ENCODE results near the gene WDR90. TPM values are rescaled to one million over a fixed set of nuclear protein-coding genes. Genes with fewer than 3 reads are reported as not detected.

Gene WDR90
- total and polyA plus RNA-seq, 2 of the 13 experiments (the other 11 are each of a cell fraction or from before 2014, with no cell fraction given) = 14.9 to 28.9 TPM

GRCh38 chr16:700684-701584, 51.8 kb downstream of the WDR90 start (continued):
- TF ChIP-seq ZFP91 (CRISPR knock-in tag; IDR thresholded peaks at IDR 0.05; ENCODE audit: borderline replicate concordance) (no peak), AKAP8 (CRISPR knock-in tag; IDR thresholded peaks at IDR 0.05) (no peak), ZNF710 (CRISPR knock-in tag; IDR thresholded peaks at IDR 0.05; ENCODE audit: borderline replicate concordance) (no peak), ZBTB4 (CRISPR knock-in tag; IDR thresholded peaks at IDR 0.05; ENCODE audit: borderline replicate concordance) (no peak), SP1 (IDR thresholded peaks at IDR 0.05) (no peak), SP1 (CRISPR knock-in tag; IDR thresholded peaks at IDR 0.05) (no peak), ZNF121 (CRISPR knock-in tag; IDR thresholded peaks at IDR 0.05) (no peak), ZNF615 (CRISPR knock-in tag; IDR thresholded peaks at IDR 0.05; ENCODE audit: borderline replicate concordance) (no peak), ZNF674 (CRISPR knock-in tag; IDR thresholded peaks at IDR 0.05; ENCODE audit: low read depth) (no peak), ZNF367 (CRISPR knock-in tag; IDR thresholded peaks at IDR 0.05; ENCODE audit: borderline replicate concordance) (peak; percentile 89; the same call in 1 of the 2 replicates), ZBTB21 (CRISPR knock-in tag; IDR thresholded peaks at IDR 0.05) (no peak), ATF5 (CRISPR knock-in tag; IDR thresholded peaks at IDR 0.05; ENCODE audit: low read depth) (no peak), HMGXB4 (CRISPR knock-in tag; IDR thresholded peaks at IDR 0.05; ENCODE audit: borderline replicate concordance in 1 of 2, low read depth in 1 of 2) (no peak)
